ENCODE measurements around the gene POTEH. TPM values are rescaled to one million over a fixed set of nuclear protein-coding genes. Genes with fewer than 3 reads are reported as not detected.
"Not testable (repeated sequence)": the region's sequence is repeated elsewhere in the genome, so short reads cannot be mapped to it uniquely, and the experiment has no call there.

Gene POTEH
- total RNA-seq, 1 donor from 2014 or later, result not detected

DNA sequence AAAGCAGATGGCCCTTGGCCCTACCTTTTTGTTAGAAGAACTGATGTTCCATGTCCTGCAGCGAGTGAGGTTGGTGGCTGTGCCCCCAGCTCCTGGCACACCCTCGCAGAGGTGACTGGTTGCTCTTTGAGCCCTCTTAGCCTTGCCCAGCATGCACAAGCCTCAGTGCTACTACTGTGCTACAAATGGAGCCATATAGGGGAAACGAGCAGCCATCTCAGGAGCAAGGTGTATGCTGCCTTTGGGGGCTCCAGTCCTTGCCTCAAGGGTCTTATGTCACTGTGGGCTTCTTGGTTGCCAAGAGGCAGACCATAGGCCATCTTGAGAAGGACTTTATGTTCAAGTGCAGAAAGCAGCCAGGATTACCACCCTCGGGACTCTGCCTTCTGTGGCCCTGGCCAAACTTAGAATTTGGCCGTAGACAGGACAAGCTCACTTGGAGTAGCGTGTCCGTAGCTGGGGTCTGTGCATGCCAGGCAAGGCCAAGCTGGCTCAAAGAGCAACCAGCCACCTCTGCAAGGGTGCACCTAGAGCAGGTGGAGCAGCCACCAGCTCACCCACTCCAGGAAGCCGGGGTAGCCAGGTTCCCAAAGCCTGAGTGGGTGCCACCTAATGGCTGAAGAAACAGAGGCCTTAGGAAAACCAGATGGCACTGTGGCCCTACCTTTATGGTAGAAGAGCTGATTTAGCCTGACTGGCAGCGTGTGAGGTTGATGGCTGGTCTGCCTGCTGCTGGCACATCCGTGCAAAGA is 48.5 kb downstream of the POTEH start:
- DNase-seq, result not testable (repeated sequence)

DNA sequence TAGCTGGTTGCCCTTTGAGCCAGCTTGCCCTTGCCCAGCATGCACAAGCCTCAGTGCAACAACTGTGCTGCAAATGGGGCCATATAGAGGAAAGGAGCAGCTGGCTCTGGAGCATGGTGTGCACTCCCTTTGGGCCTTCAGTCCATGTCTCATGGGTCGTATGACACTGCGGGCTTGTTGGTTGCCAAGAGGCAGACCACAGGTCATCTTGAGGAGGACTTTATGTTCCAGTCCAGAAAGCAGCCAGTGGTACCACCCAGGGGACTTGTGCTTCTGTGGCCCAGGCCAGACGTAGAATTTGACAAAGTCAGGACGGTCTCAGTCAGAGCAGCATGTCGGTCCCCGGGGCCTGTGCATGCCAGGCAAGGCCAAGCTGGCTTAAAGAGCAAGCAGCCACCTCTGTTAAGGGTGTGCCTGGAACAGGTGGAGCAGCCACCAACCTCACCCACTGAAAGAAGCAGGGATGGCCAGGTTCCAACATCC is 49.1 kb downstream of the POTEH start:
- DNase-seq, result not testable (repeated sequence)

DNA sequence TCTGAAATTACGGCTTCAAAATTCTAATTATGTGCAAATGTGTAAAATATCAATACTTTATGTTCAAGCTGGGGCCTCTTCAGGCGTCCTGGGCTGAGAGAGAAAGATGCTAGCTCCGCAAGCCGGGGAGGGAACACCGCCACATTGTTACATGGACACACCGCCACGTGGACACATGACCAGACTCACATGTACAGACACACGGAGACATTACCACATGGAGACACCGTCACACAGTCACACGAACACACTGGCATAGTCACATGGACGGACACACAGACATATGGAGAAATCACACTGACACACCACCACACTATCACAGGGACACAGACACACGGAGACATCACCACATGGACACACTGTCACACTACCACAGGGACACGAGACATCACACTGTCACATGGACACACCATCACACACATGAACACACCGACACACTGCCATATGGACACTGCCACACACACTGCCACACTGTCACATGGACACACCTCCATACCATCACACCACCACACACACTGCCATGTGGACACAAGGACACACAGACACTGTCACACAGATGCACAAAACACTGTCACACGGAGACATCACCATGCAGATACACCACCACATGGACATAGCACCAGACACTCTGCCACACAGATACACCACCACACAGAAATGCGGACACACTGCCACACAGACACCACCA is 58.0 kb downstream of the POTEH start:
- DNase-seq, result not testable (repeated sequence)

DNA sequence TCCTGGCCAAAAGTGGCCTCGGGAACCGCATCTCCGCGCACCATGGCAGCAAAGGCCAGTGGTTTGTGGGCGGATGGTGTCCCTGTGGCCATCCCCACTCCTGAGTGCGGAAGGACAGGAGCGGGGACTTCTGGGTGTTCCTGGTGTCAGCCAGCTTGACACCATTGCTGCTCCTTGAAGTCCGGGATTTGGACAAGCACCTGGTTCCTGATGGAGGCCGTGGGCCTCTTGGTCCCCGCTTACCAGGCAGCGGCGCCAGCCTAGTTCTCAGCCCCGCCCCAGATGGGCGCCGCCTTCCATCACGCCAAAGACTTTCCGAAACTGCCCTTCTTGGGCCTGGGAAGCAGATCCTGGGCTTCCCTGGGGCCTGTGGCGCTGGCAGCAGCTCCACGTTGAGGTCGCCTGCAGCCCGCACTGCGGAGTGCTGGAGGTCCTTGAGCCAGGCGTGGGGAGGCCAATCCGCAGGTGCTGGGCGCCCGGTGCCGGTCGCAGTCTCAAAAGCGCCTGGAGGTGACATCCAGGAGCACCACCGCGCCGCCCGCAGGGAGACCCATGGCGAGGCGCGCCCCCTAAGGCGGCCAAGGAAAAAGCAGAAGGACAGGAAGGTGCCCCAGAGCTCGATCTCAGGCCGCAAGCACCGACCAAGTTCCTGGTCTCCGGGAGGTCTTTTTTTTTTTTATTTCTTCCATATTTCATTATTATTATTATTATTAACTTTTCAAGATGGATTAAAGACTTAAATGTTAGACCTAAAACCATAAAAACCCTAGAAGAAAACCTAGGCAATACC is 59.5 kb downstream of the POTEH start:
- not testable (repeated sequence) for DNase-seq

DNA sequence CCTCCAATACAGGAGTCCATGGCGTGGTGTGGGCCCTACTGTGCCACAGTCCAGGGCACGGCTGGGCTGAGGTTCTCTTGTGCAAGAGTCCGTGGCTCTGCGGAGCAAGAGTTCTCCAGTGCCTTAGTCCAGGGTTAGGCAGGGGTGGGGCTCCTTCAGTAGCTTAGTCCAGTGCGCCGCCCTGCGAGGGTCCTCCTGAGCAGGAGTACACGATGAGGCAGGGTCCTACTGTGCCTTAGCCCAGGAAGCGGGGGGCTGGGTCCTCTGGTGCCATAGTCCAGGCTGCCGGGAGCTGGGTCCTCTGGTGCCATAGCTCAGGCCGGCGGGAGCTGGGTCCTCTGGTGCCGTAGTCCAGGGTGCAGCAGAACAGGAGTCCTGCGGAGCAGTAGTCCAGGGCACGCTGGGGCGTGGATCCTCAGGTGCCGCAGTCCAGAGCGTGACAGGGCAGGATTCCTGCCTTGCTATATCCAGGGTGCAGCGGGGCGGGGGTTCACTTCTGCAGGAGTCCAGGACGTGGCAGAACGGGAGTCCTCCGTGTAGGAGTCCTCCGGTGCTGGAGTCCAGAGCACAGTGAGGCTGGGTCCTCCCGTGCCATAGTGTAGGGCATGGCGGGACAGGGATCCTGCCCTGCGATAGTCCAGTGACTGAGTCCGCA is 69.7 kb downstream of the POTEH start:
- DNase-seq, result not testable (repeated sequence)

DNA sequence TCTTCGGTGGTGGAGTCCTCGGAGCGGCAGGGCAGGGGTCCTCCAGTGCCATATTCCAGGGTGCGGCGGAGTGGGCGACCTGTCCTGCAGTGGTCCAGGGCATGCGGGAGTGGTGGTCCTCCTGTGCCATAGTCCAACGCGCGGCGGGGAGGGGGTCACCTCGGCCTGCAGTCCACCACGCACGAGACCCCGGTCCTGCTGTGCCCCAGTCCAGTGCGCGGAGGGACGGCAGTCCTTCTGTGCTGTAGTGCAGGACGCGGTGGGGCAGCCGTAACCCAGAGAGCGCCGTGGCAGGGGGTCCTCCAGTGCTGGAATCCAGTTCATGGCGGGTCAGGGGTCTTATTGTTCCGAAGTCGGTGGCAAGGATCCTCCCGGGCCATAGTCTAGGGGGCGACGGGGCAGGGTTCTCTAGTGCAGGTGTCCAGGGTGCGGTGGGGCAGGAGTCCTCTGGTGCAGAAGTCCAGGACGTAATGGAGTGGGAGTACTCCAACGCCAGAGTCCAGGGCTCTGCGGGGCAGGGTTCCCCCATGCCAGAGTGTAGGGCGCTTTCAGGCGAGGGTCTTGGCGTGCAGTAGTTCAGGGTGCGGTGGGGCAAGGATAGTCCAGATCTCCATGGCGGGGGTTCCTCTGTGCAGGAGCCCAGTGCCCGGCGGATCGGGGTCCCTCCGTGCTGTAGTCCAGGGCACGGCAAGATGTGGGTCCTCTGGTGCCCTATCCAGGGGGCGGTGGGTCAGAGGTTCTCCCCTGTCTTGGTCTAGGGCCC is 70.7 kb downstream of the POTEH start:
- DNase-seq, result not testable (repeated sequence)

DNA sequence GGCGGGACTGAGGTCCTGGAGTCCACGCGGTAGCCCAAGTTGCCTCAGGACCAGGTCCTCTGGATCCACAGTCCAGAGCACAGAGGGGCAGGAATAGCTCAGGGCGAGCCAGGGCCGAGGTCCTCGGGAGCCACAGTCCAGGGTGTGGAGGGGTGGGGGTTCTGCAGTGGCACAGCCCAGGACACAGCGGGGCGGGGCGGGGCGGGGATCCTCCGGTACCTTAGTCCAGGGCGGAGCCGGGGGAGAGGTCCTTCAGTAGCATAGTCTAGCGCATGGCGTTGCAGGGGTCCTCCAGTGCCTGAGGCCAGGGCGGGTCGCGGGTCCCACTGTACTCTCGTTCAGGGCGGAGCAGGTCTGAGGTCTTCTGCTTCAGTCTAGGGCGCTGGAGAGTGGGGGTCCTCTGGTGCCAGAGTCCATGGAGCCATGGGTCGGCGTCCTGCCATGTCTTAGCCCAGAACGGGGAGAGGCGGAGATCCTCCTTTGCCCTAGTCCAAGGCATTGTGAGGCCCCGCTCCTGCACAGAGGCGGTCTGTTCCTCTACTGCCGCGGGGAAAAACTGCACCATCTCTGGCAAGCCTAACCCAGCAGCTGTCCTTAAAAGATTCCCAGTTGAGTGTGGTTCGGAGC is 71.4 kb downstream of the POTEH start:
- DNase-seq, result not testable (repeated sequence)

DNA sequence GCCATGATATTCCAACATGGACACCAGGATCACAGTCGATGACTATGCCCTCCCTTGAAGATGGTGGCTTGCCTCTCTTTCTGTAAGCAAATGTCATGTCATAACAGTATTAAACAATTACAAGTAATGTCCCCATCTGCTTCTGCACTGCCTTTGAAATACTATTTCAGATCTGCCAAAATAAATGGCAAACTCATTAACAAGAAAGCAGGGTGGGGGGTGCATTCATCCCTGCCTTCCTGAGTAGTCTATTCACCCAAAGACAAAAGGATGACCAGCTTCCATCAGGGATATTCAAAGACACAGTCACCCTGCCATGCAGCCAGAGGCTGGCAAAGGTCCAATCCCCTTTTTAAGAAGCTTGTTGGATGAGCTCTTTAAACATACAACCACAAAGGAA is 73.7 kb downstream of the POTEH start:
- not testable (repeated sequence) for DNase-seq

Small RNA genes lying within 50 kb of the gene (small RNA-seq; reads per million reads assigned to genes)
- not detected for gene RNU6-816P (ENCODE audit: low replicate concordance)

Other genes with a start within 250 kb of the POTEH start
- not detected for gene OR11H1, start 161.8 kb upstream of the POTEH start, total RNA-seq

All from tongue (tissue), 3 donors.